A673 (cell line): Measurements from ENCODE around the gene ANGPT4.

ENCODE experiments used
- CTCF ChIP-seq: fragments of 300-800, 200-600 bp; sonication (generic); conservative IDR thresholded peaks from 2 replicates; pipeline ENCODE4 v1.5.1; 2017; ENCODE audit warnings: low read depth, mild to moderate bottlenecking, antibody characterized with exemption, low read length, moderate library complexity, mixed read lengths
- EZH2 ChIP-seq: fragments of 200-600 bp; sonication (generic); IDR thresholded peaks from 2 replicates; pipeline ENCODE4 v1.6.1; 2017; ENCODE audit warnings: borderline replicate concordance, low read depth, mild to moderate bottlenecking, mixed read lengths, antibody characterized with exemption, low read length; ENCODE audit not compliant: poor library complexity, severe bottlenecking

DNA sequence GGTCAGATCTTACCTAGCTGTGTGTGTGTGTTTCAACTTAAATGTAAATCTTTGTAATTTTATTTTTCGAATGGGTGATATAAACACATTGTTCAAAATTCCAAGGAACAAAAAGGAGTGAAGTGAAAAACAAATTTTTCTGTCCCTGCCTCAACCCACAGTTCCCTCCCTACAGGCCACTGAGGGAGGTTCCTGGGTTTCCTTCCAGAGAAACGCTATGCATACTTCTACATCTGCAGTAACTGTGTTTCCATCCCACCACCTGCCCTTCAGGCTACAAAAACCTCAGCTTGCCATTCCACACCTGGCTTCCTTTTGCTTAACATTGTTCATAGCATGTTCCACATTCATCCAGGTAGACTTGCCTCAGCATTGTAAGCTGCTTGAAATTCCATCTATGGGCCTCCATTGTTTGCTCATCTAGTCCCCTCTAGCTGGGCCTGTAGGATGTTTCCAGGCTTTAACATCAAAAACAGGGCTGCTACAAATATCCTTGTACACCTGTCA is 12.0 kb downstream of the ANGPT4 start:
- TF ChIP-seq CTCF (no peak), EZH2 (no peak)
